Activated CD4-positive, CD25-positive, alpha-beta regulatory T cell treated with anti-CD3 and anti-CD28 coated beads, Interleukin-2, amount 50 U/mL, for 16 hours (primary cell): ENCODE measurements around the gene KIAA2012.

Experiments
- DNase-seq: peaks from one replicate; pipeline ENCODE4 v3.0.0-alpha.2; 2020; ENCODE audit warnings: low read depth, low spot score

Gene KIAA2012

GRCh38 chr2:202043475-202043874 is 29.6 kb upstream of the KIAA2012 start:
- DNase-seq, result no peak

DNA sequence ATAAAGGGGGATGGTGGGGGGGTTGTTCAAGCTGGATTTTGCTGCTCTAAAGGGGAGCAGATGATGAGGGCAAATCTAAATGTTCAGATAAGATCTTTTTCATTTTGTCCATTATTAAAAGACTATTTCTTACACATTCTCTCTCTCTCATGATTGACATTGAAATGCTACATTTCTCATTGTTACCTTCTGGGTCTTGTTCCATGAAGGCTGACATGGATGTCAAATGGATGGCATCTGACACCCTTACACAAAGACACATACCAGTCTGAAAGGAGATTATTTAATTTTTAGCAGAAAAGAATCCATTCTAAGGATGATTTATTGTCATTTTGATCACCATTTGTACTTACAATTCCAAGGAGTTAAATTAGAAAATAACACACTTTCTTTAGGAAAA is 28.3 kb upstream of the KIAA2012 start:
- no peak for DNase-seq

GRCh38 chr2:202046572-202046971 is 26.5 kb upstream of the KIAA2012 start:
- DNase-seq, result no peak

DNA sequence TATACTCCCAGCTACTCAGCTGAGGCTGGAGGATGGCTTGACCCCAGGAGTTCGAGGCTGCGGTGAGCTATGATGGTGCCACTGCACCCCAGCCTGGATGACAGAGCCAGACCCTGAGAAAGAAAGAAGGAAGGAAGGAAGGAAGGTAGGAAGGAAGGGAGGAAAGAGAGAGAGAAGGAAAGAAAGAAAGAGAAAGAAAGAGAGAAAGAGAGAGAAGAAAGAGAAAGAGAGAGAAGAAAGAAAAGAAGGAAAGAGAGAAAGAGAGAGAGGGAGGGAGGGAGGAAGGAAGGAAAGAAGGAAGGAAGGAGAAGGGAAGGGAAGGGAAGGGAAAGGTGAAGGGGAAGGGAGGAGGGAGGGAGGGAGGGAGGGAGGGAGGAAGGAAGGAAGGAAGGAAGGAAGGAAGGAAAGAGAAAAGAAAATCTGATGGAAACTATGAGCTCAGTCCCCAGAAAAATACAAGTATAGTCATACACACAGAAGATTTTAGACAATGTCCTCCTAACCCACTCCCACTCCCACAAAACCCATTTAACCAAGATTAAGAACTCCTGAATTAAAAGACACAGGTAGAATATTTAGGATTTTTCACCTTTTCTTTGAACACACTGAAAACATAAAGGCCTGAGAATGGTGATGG is 23.8 kb upstream of the KIAA2012 start:
- no peak for DNase-seq

- DNase-seq, result no peak
Measured at GRCh38 chr2:202049840-202050239, 23.2 kb upstream of the KIAA2012 start.

GRCh38 chr2:202050652-202051051 is 22.4 kb upstream of the KIAA2012 start:
- no peak for DNase-seq

GRCh38 chr2:202051499-202052161 is 21.4 kb upstream of the KIAA2012 start:
- DNase-seq, result no peak

DNA sequence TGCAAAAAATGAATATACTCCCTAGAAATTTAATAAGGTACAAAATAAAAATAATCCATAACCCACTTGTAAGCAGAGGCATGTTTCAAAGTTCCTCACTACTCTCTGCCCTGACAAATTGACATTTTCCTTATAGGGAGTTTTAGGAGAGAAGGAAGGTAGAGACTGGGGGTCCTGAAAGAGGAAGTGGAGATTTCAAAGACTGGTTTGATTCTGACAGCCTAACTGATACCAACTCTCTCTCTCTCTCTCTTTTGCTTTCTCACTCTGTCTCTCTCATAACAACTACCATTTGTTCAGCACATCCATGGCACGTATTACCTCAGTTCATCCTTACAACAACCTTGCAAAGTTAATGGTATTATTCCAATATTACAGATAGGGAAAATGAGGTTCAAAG is 20.8 kb upstream of the KIAA2012 start:
- DNase-seq, result no peak

- DNase-seq, result no peak
Measured at GRCh38 chr2:202054679-202055078, 18.4 kb upstream of the KIAA2012 start.

GRCh38 chr2:202056611-202057010 is 16.4 kb upstream of the KIAA2012 start:
- DNase-seq, result no peak

- no peak for DNase-seq
Measured at GRCh38 chr2:202060218-202060617, 12.8 kb upstream of the KIAA2012 start.

GRCh38 chr2:202061695-202062094 is 11.4 kb upstream of the KIAA2012 start:
- DNase-seq, result no peak

- no peak for DNase-seq
Measured at GRCh38 chr2:202064171-202064880, 8.7 kb upstream of the KIAA2012 start.

GRCh38 chr2:202064881-202065230 is 8.2 kb upstream of the KIAA2012 start:
- no peak for DNase-seq

DNA sequence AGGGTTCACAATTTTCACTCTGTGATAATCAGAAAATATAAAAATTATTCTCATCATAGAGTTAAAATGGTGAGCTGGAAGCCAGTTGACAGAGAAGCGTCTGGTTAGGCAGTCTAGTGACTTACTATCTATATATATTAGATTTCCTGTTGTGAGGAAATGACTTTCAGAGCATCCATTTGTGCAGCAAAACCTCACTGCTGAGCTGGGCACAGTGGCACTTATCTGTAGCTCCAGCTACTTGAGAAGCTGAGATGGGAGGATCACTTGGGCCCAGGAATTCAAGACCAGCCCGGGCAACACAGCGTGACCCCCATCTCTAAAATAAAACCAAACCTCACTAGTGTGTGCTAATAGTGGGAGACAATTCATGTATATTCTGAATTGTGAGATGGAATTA is 7.2 kb upstream of the KIAA2012 start:
- no peak for DNase-seq

DNA sequence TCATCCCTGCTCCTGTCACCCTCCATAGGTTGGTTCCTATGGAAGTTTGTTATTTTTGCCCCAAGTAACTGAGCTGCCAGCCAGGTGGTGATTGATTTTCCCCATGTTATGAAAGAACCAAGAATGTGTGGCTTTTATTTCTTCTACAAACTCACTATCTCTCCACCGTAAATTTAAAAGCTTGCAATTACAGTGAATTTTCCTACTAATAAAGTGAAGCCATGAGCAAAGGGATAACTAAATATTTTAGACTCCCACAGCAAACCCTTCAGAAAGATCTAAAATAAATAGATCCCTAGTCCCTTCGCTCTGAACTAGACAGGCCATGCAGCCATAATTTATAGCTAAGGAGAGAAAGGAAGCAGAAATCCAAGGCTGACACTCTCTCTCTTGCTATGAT is 6.2 kb upstream of the KIAA2012 start:
- no peak for DNase-seq

DNA sequence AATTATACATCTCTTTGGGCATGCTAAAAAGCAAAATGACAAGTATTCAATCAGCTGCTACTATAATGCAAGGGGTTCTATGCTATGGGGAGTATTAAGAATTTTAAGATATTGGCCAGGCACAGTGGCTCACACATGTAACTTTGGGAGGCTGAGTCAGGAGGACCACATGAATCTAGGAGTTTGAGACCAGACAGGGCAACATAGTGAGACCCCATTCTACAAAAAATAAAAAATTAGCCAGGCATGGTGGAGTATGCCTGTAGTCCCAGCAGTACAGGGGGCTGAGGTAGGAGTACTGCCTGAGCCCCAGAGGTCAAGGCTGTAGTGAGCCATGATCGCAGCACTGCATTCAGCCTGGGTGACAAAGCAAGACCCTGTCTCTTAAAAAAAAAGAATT is 5.5 kb upstream of the KIAA2012 start:
- no peak for DNase-seq

- DNase-seq, result no peak
Measured at GRCh38 chr2:202069170-202070067, 3.6 kb upstream of the KIAA2012 start.

- DNase-seq, result no peak
Measured at GRCh38 chr2:202071107-202071506, 1.9 kb upstream of the KIAA2012 start.

DNA sequence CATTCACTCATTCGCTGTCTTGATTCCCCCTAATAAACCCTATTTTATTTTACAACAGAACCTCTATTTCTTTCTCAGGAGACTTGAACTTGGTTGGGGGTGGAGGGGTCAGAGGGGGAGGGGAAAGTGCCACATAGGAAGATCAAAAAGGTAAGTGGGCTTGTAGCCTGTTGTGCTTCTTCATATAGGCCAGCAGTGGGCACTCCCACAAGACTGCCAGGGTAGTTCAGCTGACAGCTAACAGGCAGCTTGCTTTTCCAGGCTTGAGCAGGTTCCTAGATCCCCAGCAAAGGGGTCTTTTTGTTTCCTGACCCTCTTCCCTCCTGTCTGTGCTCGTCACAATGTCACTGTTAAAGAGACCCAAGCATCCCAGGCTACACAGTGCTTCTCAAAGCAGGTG is 829 bp upstream of the KIAA2012 start:
- no peak for DNase-seq

DNA sequence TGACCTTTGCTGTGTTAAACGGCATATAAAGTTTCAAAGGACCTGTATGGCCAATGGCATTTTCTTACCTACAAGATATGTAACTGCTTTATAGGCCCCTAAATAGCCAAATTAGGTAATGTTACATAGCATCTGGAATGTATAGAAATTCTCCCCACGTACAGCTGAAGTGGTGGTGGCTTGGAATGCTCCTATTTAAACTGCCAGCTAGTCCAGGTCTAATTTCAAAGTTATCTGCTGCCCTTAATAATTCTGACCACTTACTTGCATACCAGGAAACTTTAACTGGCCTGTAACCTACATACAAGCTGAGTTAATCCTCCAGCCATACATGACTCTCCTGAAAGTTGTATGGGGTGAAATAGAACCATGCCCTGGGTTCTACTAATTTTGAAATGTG is 1.3 kb downstream of the KIAA2012 start:
- DNase-seq, result no peak

DNA sequence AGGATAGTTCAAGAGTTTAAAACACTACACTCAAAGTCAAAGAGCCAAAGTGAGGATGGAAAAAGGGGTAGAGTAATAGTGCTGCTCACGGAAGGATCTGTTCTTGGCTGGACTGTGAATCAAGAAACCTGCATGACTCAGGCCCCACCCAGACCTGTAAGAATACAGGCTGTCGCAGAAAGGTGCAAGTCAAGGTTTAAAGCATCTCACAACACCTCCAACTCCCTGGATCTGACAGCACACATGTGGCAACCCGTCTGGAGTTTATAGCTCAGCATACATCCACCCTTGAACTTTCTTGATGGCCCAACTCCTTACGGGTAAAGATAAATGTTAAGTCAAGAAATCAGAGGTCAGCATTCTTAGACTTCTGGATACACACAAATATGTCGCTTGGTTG is 6.3 kb downstream of the KIAA2012 start:
- no peak for DNase-seq
